Ovary (tissue), 3 donors: Measurements from ENCODE around the gene CLIP2.

ENCODE experiments used
- EP300 ChIP-seq: sonication (generic); formaldehyde crosslinking; IDR thresholded peaks from one replicate; pipeline ENCODE4 v1.6.1; 2017; ENCODE audit warnings: antibody characterized with exemption
- POLR2A ChIP-seq: fragments of 450-650 bp; IDR thresholded peaks from one replicate; pipeline ENCODE4 v1.6.1; 2017; ENCODE audit warnings: antibody characterized with exemption, mild to moderate bottlenecking, moderate library complexity
- TF ChIP-seq, protein P1 (sequence below), 3 donors: fragments of 450-650 bp in 2 of 3; fragments of 200-600 bp in 1 of 3; IDR thresholded peaks; one replicate each; pipeline versions ENCODE4 v1.5.1 to v1.8.0; 2016 to 2022; ENCODE audit warnings: antibody characterized with exemption in 3 of 3, mild to moderate bottlenecking in 1 of 3
- donor health status: DM: no; HTN: no; CAD: no.

GRCh38 chr7:74266191-74266963 is 22.8 kb upstream of the CLIP2 start:
- TF ChIP-seq, protein P1, sequence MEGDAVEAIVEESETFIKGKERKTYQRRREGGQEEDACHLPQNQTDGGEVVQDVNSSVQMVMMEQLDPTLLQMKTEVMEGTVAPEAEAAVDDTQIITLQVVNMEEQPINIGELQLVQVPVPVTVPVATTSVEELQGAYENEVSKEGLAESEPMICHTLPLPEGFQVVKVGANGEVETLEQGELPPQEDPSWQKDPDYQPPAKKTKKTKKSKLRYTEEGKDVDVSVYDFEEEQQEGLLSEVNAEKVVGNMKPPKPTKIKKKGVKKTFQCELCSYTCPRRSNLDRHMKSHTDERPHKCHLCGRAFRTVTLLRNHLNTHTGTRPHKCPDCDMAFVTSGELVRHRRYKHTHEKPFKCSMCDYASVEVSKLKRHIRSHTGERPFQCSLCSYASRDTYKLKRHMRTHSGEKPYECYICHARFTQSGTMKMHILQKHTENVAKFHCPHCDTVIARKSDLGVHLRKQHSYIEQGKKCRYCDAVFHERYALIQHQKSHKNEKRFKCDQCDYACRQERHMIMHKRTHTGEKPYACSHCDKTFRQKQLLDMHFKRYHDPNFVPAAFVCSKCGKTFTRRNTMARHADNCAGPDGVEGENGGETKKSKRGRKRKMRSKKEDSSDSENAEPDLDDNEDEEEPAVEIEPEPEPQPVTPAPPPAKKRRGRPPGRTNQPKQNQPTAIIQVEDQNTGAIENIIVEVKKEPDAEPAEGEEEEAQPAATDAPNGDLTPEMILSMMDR (IDR thresholded peaks at IDR 0.05) = no peak
- TF ChIP-seq POLR2A (no peak), EP300 (no peak)
